Stimulated activated CD8-positive, alpha-beta memory T cell treated with anti-CD3 and anti-CD28 coated beads, Interleukin-4, amount 100 ng/mL, for 4 hours (primary cell): Measurements from ENCODE around the gene CKB.
A peak's percentile ranks its signal among the peaks of the same experiment; 100 is the strongest.

Experiments
- DNase-seq, 2 donors: peaks; one replicate each; pipeline ENCODE4 v3.0.0-alpha.2; 2020; ENCODE audit warnings: low read depth in 2 of 2, low spot score in 1 of 2

CKB gene

DNA sequence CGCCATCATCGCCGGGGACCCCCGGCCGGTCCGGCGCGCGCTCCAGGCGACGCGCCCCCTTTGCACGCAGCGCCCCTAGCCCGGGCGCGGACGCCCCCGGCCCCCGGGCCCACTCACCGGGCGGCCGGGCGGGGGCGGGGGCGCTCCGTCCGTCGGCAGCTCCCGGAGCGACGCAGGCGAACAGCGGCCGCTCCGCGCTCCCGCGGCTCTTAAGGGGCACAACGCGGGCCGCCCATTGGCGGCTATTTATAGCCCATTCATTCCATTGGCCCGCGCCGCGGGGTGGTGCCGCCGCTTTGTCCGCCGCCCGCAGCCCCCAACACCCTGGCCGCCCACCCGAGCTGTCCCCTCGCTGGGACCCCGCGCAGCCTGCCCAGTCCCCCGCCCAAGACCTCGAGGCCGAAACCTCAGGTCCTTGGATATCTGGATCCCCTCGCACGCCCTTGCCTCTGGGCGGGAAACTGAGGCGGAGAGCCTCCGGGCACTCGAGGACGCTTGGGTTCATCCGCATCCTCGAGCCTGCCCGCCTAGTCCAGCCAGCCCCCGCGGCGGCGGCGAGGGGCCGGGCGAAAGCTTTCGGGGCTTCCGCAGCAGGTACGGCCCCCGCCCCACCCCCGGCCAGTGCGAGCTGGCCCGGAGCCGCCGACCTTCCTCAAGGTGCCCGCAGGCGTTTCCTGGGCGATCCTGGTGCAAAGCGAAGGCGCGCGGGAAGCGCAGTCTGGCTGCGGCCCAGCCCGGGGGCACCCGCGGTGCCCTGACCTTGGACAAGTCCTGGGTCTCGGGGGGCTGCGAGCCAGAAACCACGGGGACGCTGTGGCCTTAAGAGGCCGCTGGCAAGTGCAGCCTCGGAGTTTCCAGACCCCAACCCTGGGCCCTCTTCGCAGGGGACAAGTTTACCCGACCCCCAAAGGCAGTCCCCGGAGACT, at the start of gene CKB:
TSS of gene CKB (minus strand) at position 182 of the 926 bp plus-strand sequence. CDS start 337 bp downstream, outside the sequence.
- no peak for DNase-seq

DNA sequence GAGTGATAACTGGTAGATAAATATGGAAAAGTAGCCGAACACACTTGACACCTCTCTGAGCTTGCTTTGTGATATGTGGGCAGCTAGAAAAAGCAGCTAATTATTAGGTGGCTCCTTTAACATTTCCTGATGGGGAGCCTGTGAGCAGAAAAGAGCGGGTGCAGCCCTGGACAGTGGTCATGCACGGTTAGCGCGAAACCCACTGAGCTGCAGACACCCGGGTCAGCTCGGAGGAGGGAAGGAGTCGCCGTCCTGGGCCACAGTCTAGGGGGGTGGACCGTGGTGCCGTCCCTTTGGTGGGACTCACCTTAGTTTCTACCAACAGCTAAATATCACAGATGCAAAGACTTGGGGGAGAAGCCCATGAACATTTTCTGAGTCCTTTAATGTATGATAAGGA, 46.8 kb upstream of the CKB start:
- DNase-seq: no peak

DNA sequence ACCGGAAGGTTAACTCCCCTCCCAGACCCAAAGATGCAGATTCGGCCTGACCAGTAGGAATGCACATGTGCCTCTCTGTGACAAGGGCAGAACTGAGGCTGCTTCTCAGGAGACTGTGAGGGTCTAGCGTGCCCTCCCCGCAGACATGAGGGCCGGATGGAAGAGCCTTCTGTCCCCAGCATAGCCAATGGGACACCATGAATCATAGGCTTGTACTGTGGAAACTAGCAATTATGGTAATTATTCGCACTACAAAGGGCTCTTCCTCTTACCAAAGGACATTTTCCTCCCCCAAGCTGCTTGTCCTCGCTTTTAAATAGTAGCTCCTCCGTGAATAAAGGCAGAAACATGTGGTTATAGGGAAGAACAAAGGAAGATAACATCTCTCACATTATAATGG, 46.3 kb upstream of the CKB start:
- no peak for DNase-seq

DNA sequence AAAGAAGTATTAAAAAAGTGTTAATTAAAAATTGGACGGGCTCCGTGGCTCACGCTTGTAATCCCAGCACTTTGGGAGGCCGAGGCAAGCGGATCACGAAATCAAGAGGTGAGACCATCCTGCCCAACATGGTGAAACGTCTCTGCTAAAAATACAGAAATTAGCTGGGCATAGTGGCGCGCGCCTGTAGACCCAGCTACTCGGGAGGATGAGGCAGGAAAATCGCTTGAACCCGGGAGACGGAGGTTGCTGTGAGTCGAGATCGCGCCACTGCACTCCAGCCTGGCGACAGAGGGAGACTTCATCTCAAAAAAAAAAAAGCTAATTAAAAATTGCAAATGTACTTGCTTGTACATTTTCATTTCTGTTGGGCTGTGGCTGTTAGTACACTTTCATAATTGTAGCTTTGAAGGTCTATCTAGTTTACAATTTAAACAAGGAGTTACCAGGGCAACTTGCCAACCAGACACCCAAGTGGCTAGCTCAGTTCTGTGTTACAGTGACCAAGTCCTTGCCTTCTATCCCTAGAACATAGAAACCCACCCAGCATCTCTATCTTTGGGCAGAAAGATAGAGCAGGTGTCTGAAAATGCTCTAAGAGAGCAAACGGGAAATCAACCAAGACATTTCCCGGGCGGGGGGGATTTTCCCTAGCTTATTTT, 41.3 kb upstream of the CKB start:
- DNase-seq: no peak

DNA sequence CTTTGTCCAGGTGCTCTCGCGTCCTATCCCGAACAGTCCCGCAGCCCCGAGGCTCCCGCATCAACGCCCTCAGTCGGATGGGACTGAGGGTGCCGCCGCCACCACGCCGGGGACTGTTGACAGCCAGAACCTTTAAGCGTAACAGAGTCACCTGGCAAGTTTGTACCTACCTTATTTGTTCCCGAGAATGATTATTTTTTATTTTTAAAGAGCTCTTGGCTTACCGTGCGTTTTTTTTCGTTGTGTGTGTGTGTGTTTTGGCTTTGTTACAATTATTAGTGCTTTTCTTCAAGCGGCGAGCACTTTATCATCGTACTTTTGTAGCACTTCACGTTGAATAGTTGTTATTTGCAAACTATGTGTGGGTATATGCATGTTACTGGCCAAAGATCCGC, 40.6 kb upstream of the CKB start:
- DNase-seq: no peak

DNA sequence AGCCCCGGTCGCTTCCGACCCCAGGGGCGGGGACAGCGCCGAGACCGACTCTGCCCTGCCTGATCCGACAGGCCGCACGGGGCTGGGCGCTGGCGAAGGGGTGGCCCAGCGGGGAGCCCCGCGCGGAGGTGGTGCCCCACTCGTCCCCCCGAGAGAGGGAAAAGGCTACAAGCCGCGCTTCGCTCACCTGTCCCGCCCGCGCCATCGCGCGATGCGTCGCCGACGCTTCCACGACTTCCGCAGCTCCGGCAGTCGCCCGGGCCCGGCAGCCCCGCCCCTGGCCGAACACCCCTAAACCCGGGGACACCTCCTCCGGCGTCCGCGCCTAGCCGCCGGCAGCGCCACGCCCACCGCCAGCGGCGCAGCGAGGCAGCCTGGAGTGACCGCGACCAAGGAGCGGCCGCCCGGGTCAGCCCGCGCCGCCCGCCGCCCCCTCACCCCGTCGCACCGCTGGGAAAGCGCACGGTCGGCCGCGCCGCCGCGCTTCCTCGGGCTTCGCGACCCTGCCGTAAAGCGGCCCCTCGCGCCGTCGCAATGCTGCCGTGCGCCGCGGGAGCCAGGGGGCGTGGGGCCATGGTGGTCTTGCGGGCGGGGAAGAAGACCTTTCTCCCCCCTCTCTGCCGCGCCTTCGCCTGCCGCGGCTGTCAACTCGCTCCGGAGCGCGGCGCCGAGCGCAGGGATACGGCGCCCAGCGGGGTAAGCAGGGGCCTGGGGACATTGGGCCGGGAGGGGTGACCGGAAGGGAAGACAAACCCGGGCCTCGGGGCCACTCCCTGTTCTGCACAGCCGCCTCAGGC, 40.0 kb upstream of the CKB start, which contains the start of the genes BAG5 and COA8:
TSS of gene BAG5 (minus strand) at position 229 of the 797 bp plus-strand sequence. CDS start 1,493 bp downstream, outside the sequence.
TSS of gene COA8 (plus strand) at position 532 of the 797 bp plus-strand sequence. CDS start at position 574, 42 bp downstream.
- DNase-seq: peak; percentile 58 to 74

DNA sequence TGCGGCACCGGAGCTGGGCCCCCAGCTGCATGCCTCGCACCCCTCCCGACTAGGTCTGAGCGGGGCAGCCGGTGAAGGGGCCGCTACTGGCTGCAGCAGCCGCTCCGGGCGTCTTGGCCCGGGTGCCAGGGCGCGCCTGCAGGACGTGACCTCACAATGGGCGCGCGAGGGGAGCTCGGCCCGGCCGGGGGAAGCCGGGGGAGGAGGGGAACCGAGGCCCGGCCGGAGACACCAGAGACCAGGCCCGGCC, 39.5 kb upstream of the CKB start:
- DNase-seq: no peak

DNA sequence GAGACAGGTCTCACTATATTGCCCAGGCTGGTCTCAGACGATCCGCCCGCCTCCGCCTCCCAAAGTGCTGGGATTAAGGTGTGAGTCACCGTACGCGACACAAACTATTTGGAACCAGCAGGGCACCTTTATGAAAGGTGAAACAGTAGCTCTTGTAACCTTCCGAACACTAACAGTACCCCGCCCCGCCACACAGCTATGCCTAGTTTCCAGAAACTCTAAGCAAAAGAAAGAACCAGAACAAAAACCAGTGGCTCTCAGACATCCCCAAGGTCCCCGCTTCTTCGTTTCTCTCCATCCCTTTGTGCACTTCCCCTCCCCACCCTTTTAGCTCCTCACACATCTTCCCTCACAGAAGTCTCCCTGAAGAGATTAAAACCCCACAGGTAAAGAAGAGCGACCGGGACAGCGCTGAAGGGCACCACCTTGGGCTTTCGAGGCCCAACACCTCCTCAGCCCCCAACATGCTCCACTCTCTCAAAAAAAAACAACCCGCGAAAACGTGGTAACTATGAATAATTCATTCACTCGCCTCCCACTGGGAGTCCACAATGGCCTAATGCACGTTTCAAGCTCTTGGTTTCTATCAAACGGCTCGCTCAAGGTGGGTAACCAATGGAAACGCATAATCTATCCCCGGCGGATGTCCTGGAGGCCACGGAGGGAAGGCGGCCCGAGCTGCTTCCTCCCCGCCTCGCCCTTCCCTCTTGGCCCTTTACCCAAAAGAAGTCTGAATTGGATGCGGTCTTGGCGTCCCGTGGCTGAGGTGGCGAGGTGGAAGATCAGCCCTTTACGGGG, 39.0 kb upstream of the CKB start:
- no peak for DNase-seq

DNA sequence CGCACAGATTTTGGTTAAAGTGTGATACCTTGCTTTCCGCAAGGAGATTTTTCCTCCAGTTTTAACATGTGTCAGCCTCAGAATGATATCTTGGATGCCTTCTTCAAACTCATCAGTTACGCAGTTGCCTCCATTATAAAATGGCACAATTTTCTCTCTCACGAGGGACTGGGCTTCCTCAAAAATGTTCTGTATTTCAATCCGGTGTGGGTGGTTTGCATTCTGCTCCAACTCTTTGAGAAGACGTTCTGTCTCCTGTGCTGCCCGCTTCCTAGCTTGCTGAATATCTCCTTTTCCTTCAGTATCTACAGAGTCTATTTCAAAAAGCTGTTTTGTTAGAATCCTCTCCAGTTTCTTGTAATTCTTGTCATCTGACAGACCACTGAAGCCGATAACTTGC, 38.1 kb upstream of the CKB start:
- DNase-seq: no peak

DNA sequence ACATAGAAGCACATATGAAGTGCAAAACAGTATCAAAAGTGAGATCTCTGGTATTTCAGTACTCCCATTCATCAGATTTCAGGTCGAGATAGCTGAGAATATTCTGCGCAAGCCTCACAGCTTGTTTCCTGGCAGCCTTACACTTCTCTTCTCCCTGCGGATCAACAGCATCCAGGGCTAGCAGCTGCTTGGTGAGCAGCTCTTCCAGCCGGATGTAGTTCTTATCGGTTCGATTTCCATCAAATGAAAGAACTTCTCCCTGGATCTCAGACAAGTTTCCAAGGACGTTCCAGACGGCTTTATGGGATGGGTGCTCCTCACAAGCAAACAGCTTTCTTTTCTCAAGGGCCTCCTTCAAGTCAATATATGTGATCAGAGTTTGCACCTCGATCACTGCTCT, 37.1 kb upstream of the CKB start:
- DNase-seq: no peak

DNA sequence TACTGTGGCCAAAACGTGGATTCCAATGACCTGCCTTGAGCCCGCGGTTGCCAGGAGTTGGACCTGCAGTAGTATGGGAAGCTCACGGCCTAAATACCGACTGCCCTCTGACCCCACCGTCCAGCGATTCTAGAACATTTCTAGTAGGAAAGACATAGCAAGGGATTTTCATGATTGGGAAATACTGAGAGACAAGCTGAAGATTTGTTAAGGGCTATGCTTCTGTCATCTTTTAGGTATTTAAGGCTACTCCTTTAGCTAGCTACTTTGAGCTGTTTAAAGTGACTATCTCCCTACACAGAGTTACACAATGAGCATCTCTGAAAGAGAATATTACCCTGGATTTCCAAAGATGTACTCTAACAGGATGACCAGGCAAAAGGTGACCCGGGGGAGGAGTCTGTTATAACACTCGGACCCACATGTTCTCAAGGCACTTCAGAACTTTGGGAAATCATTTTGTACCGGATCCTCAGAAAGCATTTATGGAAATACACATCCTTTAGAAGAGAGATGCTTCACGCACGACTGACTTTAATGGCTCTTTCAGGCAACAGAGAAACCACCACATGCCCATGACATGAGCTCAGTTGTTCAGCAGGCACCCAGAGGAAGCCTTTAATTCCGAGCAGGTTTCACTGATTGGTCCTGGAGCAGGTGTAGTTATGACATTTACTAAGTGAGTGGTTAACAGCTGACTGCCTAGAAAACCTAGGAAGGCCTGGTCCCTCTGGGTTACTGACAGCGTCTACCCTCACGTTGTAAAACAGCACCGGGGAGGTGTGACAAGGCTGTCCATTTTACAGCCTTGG, 35.6 kb upstream of the CKB start:
- DNase-seq: no peak

DNA sequence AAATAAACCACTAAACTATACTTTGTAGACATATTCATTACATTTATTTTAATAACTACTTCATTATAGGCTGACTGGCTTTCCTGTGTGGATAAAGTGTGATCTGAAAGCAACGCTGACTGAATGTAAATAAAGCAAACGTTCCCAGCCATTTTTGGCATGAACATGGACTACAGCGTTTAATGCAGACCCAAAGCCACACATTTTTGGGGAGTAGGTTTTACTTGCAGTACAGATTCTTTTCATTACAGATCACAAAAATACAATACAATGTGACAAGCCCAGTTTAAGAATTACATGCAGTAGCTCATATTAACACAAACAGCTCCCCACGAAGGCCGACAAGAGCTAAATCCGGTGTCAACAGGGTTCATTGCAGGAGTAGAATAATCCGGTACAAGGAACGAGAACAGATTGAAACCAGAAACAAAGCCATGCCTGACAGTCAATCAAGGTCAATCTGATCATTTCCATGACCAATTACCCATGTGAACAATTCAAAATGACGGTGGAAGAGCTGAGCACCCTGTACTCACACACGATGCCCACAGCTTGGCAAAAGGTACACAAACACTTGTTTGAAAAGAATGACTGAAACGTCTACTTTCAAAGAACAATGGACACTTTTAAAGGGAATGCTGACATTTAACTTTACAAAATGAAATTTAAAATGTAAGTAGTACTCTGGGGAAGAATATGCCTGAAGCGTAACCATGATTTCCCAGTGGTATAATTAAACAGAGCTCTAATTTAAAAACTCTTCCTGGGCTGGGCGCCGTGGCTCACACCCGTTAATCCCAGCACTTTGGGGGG, 34.5 kb upstream of the CKB start:
- DNase-seq: no peak

DNA sequence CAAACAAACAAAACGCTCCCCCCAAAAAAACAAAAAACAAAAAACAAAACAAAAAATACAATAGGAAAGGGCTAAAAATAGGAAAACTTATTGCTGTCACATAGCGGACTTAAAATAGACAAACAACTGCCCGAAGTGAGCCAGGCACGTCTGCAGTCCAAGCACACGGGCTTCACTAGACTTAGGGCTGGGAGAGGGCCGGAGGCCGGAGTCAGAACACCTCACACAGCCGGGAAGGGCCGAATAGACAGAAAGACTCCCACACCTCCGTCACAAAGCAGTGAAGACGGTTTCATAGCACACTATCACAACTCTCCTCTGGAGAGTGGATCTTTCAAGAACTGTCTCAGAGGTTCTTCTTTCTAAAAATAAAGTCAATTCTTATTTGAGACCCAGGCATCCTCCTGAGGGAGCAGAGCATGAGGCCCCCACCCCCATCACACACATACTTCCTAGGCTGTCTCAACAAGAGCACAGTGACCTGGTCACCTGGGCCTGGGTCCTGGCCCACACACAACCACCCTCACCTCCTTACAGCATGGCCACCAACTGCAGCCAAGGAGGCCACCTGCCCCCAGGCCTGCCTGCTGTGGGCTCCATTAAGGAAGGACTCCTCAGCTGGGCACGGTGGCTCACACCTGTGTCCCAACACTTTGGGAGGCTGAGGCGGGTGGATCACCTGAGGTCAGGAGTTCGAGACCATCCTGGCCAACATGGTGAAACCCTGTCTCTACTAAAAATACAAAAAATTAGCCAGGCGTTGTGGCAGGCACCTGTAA, 33.1 kb upstream of the CKB start:
- DNase-seq: no peak

DNA sequence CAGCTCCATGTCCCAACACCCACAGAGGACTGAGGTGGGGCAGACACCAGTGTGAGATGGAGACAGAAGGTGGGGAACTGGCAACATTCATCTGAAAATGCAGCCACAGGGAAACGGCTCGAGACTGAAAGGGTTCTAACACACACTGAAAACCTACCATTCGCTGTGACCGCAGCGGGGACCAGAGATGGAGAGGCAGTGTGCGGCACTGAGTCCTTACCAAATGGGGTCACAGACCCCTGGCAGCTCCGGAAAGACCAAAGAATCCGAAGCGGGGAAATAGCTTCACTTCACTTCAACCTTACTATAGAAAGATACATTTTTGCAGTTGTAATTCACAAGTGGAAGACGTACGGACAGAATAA, 30.2 kb upstream of the CKB start:
- DNase-seq: no peak

DNA sequence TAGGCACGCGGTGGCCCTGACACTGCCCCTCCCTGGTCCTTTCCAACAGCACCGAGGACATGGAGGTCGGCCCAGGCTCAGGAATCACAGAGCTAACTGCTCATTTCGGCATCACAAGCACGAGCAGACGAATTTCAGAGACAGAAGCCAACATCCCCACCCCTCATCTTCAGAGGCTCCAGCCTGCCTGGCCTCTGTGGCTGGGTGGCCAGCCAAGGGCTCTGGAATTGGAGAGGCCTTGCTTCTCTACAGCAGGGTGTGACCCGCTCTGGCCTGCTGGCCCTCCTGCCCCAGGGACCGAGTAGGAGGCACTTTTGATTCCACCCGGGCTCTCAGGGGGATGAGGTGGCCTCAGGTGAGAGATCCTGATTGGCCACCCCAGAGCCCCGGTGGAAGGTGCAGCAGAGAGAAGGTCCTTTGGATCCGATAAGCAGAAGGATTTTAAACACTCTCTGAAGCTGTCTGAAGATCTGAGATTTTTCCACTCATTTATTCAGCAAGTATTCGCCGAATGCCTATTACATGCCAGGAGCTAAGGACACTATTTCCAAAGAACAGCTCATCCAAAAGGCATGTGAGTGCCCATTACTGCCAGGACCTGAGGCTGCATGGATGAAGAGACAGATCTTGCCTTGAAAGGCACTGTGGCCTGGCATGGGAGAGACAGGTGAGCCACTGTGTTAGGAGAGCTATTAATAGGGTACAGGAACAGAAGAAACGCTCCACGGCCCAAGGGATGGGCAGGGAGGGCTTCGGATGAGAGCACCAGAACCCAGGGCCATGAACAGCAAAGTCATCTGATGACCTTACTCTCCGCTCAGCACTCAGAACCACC, 29.6 kb upstream of the CKB start:
- DNase-seq: no peak

DNA sequence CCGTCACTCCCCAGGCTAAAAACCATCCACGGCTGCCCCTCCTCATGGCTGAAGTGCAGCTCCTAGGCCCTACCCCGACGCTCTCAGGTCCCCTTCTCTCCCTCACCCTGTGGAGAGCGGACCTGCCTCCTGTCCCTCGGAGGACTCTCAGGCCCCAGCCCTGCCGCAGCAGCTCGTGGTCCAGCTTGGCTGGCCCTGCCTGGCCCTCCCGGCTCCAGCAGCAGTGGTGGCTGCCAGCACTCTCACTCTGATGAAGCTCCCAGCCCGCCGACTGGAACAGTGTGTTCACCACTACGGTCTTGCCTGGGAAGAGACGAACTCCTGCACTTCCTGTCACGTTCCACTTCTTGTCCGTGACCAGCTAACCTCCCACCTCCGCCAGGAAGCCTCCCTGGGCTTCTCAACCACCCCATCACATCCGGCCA, 28.7 kb upstream of the CKB start:
- no peak for DNase-seq

DNA sequence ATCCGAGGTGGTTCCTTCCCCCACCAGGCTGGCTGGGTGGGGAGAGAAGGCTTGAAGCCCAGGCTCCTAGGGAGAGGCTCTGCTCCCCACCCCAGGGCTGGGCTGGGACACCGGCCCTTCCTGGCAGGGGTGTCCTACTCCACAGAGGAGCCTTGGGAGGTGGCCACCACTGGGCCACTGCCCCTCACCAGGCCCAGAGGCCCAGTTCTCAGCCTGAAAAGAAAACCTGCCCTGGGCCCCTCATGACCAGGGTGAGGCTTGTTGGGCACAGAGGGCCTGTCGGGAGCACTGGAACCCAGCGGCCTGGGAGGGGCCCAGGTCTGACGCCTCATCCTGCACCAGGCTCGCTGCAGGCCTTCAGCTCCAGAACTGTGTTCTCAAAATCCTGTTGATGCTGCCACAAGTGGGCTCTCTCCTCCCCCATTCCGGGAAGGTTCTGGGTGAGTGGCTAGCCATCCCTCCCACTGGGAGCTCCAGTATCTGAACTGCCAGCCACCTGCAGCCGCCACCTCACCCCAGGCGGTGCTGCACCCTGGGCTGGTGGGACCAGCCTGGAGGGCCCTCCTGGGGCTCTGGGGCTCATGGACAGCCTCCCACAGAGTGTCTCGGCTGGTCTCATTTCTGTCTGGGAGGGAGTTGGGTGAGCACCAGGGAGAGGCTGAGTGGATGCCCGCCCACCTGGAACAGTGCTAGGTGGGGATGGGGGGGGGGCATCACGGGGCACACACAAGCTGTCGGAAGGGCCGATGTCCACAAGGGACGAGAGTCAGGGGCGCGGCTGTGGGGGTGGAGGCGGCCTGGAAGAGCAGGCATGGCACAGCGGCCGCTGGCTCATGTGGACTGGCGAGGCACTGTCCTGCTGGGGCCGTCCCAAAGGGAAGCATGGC, 28.1 kb upstream of the CKB start:
- no peak for DNase-seq
